Spleen (tissue), 11 donors: ENCODE data around the gene STK24. TPM values are rescaled to one million over a fixed set of nuclear protein-coding genes. Genes with fewer than 3 reads are reported as not detected.

Experiments used
- DNase-seq: peaks from one replicate; pipeline ENCODE4 v3.0.0-alpha.2; 2020
- H3K27ac ChIP-seq, 8 donors: fragments of 200-600 bp; sonication (generic) in 7 of 8; 1 replicate in 4 of 8; 2 replicates in 4 of 8; pipeline versions ENCODE4 v1.5.0 to v1.8.0; 2016 to 2021; ENCODE audit warnings: inconsistent platforms in 4 of 8, mild to moderate bottlenecking in 4 of 8, moderate library complexity in 1 of 8
- H3K27me3 ChIP-seq, 7 donors: fragments of 200-600 bp; sonication (generic) in 6 of 7; replicated peaks in 1 of 7; 1 replicate in 4 of 7; 2 replicates in 3 of 7; pipeline versions ENCODE4 v1.5.0 to v1.8.0; 2016 to 2021; ENCODE audit warnings: inconsistent platforms in 3 of 7, mild to moderate bottlenecking in 1 of 7
- H3K36me3 ChIP-seq, 6 donors: fragments of 200-600 bp; sonication (generic) in 5 of 6; 1 replicate in 4 of 6; 2 replicates in 2 of 6; pipeline versions ENCODE4 v1.5.0 to v1.8.0; 2016 to 2021; ENCODE audit warnings: inconsistent platforms in 2 of 6
- H3K4me1 ChIP-seq, 6 donors: fragments of 200-600 bp; sonication (generic) in 5 of 6; 1 replicate in 3 of 6; 2 replicates in 3 of 6; pipeline versions ENCODE4 v1.5.0 to v1.8.0; 2016 to 2021; ENCODE audit warnings: inconsistent platforms in 3 of 6
- H3K4me3 ChIP-seq, 8 donors: fragments of 200-600 bp; sonication (generic) in 7 of 8; 1 replicate in 4 of 8; 2 replicates in 4 of 8; pipeline versions ENCODE4 v1.5.0 to v1.8.0; 2016 to 2021; ENCODE audit warnings: inconsistent platforms in 4 of 8, mild to moderate bottlenecking in 4 of 8, moderate library complexity in 2 of 8
- H3K9me3 ChIP-seq, 8 donors: fragments of 200-600 bp; sonication (generic) in 7 of 8; 1 replicate in 4 of 8; 2 replicates in 4 of 8; pipeline versions ENCODE4 v1.5.0 to v1.8.0; 2016 to 2021; ENCODE audit warnings: inconsistent platforms in 4 of 8
- POLR2A ChIP-seq, 3 donors: fragments of 450-650 bp; IDR thresholded peaks; one replicate each; pipeline ENCODE4 v1.5.1; 2017; ENCODE audit warnings: antibody characterized with exemption in 3 of 3, mild to moderate bottlenecking in 1 of 3
- POLR2AphosphoS5 ChIP-seq, 3 donors: sonication (generic); formaldehyde crosslinking; IDR thresholded peaks; one replicate each; pipeline ENCODE4 v1.5.1; 2017; ENCODE audit warnings: antibody characterized with exemption in 3 of 3
- WGBS, 5 donors: extraction: QIAGEN DNeasy Blood & Tissue Kit in 3 of 5; methylation state at CpG; one replicate each; pipeline versions ENCODE4 v1.1.5 to v1.1.7; 2013 to 2018; 5-methylcytosine and 5-hydroxymethylcytosine counted together
- intact Hi-C: fragments of 100-400 bp; cut with DNase I; formaldehyde crosslinking; loops from one replicate; pipeline ENCODE4 v1.15.0; 2023; ENCODE audit warnings: low total_unique reads
- polyA plus RNA-seq, 3 donors: library from polyadenylated mRNA; stranded (reverse); fragments of 200-250 nt; gene quantifications; one replicate each; pipeline ENCODE4 v1.2.1, GENCODE V29; 2013
- total RNA-seq, 7 donors: library from RNA; depleted of rRNA in 3 of 7; stranded (reverse); fragments of >200 nt in 3 of 7; fragmentation: NEBNext Ultra II Directional in 4 of 7; extraction: Animal tissue kit (Norgen Biotek cat#: 25700) in 4 of 7; gene quantifications; one replicate each; pipeline versions ENCODE4 v1.1.0 to v1.2.1, GENCODE V29; 2016 to 2021
- TF ChIP-seq, protein P1 (sequence below), 11 experiments: fragments of 200-600 bp in 7 of 11; fragments of 450-650 bp in 4 of 11; sonication (generic) in 4 of 11; IDR thresholded peaks in 8 of 11; conservative IDR thresholded peaks in 3 of 11; 1 replicate in 7 of 11; 2 replicates in 4 of 11; pipeline versions ENCODE4 v1.4.0 to v1.8.0; 2016 to 2021; ENCODE audit warnings: antibody characterized with exemption in 11 of 11, inconsistent platforms in 4 of 11, mild to moderate bottlenecking in 1 of 11
- donor health status: healthy with polysubstance abuse.
- donor health status: DM: no; HTN: no; CAD: no; lungs with moderate emphysema.
- donor health status: DM: no; HTN: no; CAD: no.
- donor health status: Bipolar disorder and iron deficiency.
- donor health status: healthy.
- donor health status: DM: no; HTN: no; CAD: no.
- donor health status: DM: yes; HTN: yes; CAD: no.

Gene STK24
- total and polyA plus RNA-seq, 10 donors, result 36.5 to 132 (median 94.5) TPM

- DNase-seq, result no peak
- Histone ChIP-seq H3K9me3 (no peaks in the 10 kb centered on the region), H3K27me3 (no peaks in the 10 kb centered on the region), H3K4me3 (no peak overlapping the region), H3K27ac (peak overlapping the region in 3 of 8 donors; percentile 56 to 68 (median 60)), H3K4me1 (peaks cover 17 to 93% (median 60%) of the 10 kb centered on the region in 6 donors), H3K36me3 (peaks cover 0 to 39% (median 1%) of the 10 kb centered on the region in 6 donors)
- intact Hi-C loops, result no loop called here
- TF ChIP-seq POLR2AphosphoS5 (IDR thresholded peaks at IDR 0.05), result no peak
- TF ChIP-seq POLR2A (IDR thresholded peaks at IDR 0.05), result no peak
- TF ChIP-seq, protein P1, sequence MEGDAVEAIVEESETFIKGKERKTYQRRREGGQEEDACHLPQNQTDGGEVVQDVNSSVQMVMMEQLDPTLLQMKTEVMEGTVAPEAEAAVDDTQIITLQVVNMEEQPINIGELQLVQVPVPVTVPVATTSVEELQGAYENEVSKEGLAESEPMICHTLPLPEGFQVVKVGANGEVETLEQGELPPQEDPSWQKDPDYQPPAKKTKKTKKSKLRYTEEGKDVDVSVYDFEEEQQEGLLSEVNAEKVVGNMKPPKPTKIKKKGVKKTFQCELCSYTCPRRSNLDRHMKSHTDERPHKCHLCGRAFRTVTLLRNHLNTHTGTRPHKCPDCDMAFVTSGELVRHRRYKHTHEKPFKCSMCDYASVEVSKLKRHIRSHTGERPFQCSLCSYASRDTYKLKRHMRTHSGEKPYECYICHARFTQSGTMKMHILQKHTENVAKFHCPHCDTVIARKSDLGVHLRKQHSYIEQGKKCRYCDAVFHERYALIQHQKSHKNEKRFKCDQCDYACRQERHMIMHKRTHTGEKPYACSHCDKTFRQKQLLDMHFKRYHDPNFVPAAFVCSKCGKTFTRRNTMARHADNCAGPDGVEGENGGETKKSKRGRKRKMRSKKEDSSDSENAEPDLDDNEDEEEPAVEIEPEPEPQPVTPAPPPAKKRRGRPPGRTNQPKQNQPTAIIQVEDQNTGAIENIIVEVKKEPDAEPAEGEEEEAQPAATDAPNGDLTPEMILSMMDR (IDR thresholded peaks at IDR 0.05 in 8 of 11, conservative IDR thresholded peaks at IDR 0.05 in 3 of 11), result no peak
- 86 to 97% (median 95%) methylated on average over 10 to 13 of the region's 13 CpGs for WGBS, 5 donors
These were observed 82.1 kb downstream of the STK24 start for GRCh38 chr13:98494769-98495168.

DNA sequence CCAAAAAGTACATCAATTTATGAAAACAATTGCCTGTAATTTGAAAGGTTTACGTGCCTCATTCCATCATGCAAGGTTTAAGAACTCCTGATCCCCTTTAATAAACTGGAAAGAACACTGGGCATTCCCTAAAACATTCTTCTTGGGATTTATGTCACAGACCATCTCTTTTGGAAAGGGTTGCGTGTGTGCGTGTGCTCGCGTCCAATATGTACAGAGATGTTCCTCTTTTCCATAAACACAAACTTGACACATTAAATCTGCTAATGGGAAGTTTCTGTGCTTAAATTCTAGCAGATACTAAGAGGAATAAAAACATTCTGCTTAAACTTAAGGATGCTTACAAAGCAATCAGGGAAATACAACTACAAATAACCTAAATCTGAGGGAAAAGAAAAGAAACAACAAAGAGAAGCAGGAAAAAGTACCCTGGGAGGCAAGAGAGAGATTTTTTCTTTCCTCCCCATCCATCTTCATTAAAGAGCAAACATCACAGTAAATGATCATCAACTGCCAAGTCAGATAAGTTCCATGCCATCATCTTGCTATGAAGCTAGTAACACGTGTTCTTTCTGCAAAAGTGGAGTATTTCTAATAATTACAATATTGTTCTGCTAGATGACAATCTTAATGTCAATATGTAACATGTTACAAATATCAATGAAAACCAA lies 83.7 kb downstream of the STK24 start:
- Histone ChIP-seq H3K9me3 (no peaks in the 10 kb centered on the region), H3K27ac (peak overlapping the region in 4 of 8 donors; percentile 18 to 44 (median 28)), H3K4me3 (no peak overlapping the region), H3K27me3 (no peaks in the 10 kb centered on the region), H3K4me1 (peaks cover 24 to 96% (median 73%) of the 10 kb centered on the region in 6 donors), H3K36me3 (peaks cover 0 to 23% (median 0%) of the 10 kb centered on the region in 6 donors)
- DNase-seq, result no peak
- intact Hi-C loops, result no loop called here
- 79 to 86% (median 82%) methylated on average over 6 of the region's 6 CpGs for WGBS, 5 donors
- no peak for TF ChIP-seq POLR2AphosphoS5 (IDR thresholded peaks at IDR 0.05)
- no peak for TF ChIP-seq POLR2A (IDR thresholded peaks at IDR 0.05)

DNA sequence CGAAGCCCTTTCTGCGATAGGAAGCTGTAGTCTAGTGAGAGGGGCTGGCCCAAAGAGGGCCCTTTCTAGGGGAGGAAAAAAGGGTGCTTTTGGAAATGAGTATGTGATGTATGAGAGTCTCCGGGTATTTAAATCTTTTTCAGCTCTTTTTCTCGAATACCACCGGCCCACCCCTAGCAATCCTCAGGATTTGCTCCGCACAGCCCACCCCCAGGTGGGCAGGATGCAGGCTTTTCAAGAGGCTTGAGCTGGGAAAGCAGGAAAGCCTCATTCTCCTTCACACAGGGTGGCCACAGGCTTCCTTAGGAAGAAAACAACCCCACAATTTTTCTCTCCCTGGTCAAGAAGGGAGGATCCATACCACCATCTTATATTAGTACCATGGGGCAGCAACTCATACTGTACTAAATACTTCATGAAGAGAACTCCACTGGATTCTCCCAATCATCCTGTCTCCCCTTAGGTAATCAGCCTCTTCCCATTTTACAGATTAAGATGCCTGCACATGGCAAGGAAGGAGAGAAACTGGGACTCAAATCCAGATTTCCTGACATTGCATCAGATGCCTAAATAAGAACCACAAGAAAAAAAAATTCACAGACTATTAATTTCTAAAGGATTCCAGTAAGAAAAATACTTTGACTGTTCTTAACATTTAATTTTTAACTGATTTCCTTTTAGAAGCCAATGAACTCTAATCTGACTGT lies 84.4 kb downstream of the STK24 start:
- TF ChIP-seq, protein P1 (IDR thresholded peaks at IDR 0.05 in 8 of 11, conservative IDR thresholded peaks at IDR 0.05 in 3 of 11), result no peak
- no peak for TF ChIP-seq POLR2AphosphoS5 (IDR thresholded peaks at IDR 0.05)
- TF ChIP-seq POLR2A (IDR thresholded peaks at IDR 0.05), result no peak
- H3K27me3 ChIP-seq, result no peaks in the 10 kb centered on the region
- 82 to 90% (median 86%) methylated on average over 6 of the region's 6 CpGs for WGBS, 5 donors
- intact Hi-C loops, result no loop called here
- H3K27ac ChIP-seq, result peak overlapping the region in 4 of 8 donors; percentile 18 to 44 (median 28)
- no peak overlapping the region for H3K4me3 ChIP-seq
- H3K36me3 ChIP-seq, result peaks cover 0 to 17% (median 0%) of the 10 kb centered on the region in 6 donors
- DNase-seq, result no peak
- peaks cover 24 to 96% (median 78%) of the 10 kb centered on the region in 6 donors for H3K4me1 ChIP-seq
- H3K9me3 ChIP-seq, result no peaks in the 10 kb centered on the region

GRCh38 chr13:98490866-98491265 lies 86.0 kb downstream of the STK24 start:
- Histone ChIP-seq H3K9me3 (no peaks in the 10 kb centered on the region), H3K27ac (peak overlapping the region in 4 of 8 donors; percentile 38 to 55 (median 51)), H3K36me3 (peaks cover 0 to 13% (median 0%) of the 10 kb centered on the region in 6 donors), H3K4me3 (no peak overlapping the region), H3K4me1 (peaks cover 28 to 96% (median 80%) of the 10 kb centered on the region in 6 donors), H3K27me3 (no peaks in the 10 kb centered on the region)
- WGBS, 5 donors, result 70 to 84% (median 82%) methylated on average over 8 of the region's 8 CpGs
- DNase-seq, result no peak
- TF ChIP-seq, protein P1 (IDR thresholded peaks at IDR 0.05 in 8 of 11, conservative IDR thresholded peaks at IDR 0.05 in 3 of 11), result no peak
- TF ChIP-seq POLR2A (IDR thresholded peaks at IDR 0.05) (no peak), POLR2AphosphoS5 (IDR thresholded peaks at IDR 0.05) (no peak)
- intact Hi-C loops, result no loop called here
